D341Med (cell line): Measurements from ENCODE around the gene WWC1.
"Not testable (repeated sequence)": the region's sequence is repeated elsewhere in the genome, so short reads cannot be mapped to it uniquely, and the experiment has no call there.

Experiments used
- DNase-seq: peaks from one replicate; pipeline ENCODE4 v3.0.0; 2012; ENCODE audit warnings: low spot score

The WWC1 gene

DNA sequence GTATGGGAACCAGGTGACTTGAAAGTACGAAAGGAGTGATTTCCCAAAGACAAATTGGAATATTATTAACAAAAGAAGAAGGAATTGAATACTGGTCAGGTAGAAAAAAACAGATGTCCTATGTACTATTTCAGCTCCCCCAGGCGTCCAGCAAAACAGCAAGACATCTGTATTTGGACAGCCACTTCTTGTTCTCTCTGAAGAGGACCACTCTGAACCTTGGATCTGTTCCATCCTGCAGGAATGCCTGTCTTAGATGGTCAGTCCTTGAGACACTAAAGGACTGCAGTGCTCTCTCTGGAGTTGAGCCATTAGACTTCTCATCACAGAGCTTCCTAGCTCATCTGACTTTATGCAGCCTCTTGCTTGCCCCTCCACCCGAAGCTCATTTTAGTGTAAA is 120.4 kb downstream of the WWC1 start:
- DNase-seq = no peak

DNA sequence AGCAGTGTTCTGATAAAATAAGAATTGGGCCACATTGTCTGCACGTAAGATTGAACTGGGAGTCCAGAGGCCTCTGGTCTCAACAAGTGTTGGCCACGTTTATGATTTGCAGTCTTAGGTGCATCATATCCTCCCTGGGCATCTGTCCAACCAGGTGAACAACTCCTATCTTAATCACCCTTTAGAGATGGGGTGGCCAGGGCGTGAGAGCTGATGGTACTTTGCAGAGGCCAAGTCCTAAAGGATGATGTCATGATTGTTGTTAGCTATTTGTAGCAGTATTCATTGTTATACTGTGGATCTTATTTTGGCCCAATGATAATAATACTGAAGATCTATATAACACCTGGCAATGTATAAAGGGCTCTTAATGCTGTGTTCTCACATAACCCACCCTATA is 121.6 kb downstream of the WWC1 start:
- DNase-seq = no peak

DNA sequence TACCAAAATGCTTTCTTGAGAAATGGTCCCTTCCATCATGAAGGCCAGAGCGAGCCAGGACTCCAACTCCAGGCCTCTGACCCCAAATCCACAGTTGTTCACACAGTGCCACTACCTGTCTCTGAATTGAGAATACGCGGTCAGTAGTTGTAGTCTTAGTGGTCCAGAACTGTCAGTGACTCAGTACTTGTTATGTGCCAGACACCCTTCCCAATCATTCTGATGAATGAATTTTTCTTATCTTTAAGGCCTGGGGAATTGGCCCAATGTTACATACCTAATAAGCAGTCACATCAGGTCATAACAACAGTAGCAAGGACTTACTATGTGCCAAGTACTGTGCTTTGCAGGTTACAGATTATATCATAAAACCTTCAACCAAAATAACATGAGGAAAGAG is 122.2 kb downstream of the WWC1 start:
- no peak for DNase-seq

DNA sequence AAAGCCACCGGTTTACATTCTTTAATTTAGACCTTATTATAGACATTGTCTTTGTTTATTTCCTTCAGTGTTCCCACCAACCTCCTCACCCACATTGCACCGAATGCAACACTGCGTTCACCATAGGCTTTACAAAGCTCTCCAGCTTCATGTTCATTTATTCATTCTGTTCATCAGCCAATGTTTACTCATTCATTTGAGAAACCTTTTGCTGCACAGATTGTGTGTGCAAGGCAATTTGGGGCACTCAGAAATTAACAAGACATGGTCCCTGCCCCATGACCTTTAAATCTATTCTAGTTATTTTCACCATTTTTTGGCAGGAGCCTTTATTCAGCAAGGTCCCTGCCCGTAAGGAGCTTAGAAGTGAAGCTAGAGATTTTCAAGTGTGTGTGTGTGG is 124.0 kb downstream of the WWC1 start:
- no peak for DNase-seq

DNA sequence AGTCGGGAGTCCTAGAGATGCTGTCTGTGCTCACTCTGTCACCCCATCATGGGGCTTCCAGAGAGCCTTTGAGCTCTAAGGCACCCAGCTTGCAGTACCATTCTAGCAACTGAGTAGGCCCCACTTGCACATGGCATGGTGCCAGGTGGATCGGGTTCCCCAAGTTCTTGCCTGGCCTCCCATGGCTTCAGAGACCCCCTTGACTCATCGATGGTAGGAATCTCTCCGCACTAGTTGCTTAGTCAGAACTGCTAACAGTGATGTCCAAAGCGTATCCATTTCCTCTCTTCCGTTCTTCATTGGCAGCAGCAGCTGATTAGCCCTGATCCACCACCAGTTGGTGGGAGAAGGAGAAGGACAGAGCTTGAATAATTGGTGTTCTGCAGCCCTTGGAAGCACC is 124.5 kb downstream of the WWC1 start:
- DNase-seq = no peak

DNA sequence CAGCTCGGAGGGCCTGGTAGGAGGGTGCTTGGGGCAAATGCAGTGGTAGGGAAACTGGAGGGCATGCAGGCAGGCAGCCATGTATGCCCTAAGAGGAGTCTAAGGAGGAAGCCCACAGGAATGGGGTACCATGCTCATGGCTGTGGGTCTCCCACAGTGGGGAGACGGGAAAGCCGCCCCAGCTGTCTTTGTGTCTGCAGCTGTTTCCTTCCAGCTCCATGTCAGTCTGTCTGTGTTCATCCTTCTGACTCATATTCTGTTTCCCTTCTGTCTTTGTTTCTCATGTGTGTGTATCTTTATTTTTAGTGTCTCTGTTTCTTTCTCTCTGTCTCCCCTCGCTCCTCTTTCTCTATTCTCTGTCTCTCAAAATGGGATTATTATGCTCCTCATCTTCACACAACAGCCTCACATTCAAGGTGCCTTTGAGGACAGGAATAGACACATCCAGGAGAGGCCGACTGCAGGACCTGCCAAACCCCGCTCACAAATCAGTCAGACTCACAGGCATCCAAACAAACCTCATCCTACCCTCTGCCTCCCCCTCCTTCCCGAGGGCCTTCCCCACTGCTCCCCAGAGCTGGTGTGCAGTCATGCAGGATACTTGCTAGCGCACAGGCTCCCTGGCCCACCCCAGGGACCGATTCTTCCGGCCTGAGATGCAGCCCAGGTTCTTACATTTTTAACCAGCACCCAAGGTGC is 126.4 kb downstream of the WWC1 start:
- DNase-seq = no peak

DNA sequence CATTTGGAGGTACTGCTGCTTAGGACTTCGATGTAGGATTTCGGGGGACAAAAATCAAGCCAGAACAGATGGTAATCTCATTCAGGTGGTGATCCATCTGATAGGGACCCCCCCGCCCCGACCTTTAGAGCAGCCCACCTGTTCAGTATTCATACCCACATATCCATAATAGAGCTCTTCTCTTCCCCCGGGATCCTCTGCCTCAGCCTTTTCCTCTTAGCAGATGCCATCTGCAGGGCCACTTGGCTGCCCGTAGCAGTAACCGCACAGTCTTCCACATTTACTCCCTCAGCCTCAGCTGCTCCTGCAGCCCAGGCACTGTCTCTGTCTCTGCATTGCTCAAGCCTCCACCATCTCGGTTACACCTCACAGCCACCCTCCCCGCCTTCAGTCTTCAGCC is 129.0 kb downstream of the WWC1 start:
- DNase-seq = no peak

DNA sequence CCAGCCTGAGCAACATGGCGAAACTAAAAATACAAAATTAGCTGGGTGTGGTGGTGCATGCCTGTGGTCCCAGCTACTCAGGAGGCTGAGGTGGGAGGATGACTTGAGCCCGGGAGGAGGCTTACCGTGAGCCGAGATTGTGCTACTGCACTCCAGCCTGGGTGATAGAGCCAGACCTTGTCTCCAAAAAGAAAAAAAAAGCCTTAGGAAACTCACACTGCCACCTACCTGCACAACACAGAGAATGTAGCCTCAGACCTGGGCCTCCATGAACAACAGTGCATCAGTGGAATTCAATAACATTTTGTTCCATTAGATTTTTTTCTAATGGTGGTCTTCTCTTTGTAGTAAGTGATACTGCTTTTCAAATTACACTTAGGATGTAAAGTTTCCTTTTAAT is 131.0 kb downstream of the WWC1 start:
- no peak for DNase-seq

DNA sequence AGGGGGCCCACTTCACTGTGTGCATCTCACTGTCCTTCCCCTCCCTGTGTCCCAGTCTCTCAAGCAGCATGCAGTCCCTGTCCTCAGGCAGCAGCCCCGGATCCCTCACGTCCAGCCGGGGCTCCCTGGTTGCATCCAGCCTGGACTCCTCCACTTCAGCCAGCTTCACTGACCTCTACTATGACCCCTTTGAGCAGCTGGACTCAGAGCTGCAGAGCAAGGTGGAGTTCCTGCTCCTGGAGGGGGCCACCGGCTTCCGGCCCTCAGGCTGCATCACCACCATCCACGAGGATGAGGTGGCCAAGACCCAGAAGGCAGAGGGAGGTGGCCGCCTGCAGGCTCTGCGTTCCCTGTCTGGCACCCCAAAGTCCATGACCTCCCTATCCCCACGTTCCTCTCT is 132.0 kb downstream of the WWC1 start:
- DNase-seq = no peak

DNA sequence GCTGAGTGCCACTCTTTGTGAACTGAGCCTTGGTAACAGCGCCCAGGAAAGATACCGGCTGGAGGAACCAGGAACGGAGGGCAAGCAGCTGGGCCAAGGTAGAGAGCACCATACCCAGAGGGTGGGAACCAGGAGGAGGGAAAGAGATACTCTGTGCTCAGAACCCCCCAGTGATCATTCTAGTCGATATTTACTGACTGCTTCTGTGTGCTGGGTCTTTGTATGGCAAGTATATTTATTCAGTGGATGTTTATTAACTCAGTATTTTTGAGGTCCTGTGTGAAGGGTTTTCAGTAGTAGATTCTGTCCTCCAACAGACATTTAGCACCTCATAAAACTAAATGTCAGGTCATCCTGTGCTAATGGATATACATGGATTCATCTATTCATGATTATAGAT is 132.5 kb downstream of the WWC1 start:
- DNase-seq = no peak

DNA sequence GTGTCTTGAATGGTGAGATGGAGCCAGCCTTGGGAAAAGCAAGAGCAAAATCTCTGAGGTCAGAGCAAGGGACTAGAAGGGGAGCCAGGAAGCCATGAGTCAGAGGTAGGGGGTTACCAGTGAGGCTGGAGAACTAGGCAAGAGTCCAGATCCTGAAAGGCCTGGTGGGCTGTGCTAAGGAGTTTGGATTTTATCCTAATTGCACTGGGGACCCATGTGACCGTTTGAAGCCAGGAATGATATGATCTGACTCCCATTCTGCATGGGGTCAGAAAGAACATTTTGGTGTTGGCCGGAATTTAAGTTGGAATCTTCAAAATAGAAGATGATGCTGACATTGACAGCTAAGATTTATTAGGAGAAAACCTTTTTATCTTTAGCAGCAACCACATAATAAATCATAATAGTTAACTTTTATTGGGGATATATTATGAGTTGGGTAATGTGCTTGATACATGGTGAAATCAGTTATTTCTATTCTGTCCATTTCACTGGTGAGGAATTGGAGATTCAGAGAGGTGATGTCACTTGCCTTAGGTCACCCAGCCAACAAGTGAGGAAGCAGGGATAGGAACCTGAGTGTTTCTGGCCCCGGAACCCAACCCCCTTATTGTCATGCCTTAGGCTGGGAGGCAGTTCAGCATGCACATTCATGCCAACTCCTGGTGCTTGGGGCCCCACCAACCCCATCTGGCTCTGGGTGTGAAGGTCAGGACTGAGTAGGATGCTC is 133.3 kb downstream of the WWC1 start:
- DNase-seq = no peak

DNA sequence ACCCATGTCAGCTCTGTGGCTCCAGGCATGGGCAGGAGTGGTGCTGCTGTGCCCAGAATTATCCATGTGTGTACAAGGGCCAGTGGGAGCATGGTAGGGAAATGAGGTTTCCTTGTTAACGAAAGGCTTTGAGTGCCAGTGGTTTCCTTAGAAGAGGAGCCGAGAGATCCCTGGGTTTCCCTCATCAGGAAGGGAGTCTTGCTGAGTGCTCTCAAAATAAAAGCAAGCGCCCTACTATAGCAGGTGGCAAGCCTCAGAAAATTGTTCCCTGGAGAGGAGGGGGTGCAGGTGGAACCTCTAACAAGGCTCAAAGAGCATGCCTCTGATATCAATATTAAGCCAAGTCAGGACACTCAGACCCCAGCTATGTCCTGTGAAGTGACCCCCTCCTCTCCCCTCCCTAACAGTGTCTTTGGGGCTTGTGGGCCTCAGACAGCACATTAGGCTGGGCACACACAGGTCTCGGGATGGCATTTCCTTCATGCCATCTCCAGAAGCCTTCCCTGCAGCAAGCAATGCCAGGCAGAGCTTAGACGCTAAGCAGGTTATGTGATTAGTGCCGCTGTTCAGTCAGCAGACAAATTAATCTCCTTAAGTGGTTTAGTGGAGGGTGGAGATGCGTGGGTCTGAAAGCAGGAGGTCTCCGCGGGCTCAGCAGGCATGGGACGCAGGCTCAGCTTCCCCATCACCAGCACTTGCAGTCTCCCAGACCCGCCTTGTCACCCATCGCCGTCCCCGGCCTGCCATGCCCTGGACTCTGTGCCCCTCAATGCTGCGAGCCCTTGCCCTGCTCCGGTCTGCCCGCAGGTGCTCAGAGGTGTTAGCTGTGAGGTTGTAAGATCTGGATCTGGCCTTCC is 134.8 kb downstream of the WWC1 start:
- DNase-seq = peak; percentile 87

DNA sequence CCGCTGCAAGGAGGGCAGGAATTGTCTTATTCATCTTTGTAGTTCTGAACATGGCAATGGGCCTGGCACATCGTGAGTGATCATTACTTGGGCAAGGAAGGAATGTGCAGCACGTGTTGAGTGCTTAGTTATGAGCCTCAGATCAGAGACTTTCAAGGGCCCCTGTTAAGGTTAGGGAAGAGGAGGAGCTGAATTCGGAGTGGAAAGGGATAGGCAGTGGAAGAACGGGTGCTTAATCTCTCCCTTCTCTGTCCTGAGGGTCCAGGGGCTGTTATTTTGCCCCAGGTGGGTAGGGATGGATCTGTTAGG is 135.4 kb downstream of the WWC1 start:
- no peak for DNase-seq

DNA sequence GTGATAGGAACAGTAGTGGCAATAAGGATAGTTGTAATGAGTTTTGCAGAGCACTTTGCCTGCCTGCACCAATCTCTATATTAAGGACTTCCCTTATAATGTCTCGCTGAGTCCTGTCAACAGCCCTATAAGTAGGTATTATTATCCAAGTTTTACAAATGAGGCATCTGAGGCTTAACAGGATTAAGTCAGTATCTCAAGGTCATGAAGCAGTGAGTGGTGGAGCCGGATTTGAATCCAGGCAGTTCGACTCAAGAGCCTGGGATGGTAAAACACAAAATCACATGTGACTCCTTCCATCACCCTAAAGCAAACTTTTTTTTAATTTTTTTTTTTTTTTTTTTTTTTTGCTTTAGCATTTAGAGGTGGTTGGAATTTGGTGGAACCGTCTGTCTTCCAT is 135.8 kb downstream of the WWC1 start:
- DNase-seq = no peak

DNA sequence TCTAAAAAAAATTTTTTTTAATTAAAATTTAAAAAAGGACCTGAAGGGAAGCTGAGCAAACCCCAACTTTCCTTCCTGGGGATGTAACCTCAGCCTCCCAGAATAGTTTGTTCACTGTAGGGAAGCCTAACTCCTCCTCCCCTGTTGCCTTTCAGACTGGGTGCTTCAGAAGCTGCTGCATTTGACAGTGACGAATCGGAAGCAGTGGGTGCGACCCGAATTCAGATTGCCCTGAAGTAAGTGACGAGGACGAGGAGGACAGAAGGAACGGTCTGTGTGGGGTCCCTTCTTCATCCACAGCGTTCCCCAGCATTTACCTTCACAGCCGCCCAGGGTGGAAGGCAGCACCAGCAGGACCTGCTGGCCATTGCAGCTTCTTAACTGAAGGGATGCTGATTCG is 137.1 kb downstream of the WWC1 start:
- DNase-seq = no peak

DNA sequence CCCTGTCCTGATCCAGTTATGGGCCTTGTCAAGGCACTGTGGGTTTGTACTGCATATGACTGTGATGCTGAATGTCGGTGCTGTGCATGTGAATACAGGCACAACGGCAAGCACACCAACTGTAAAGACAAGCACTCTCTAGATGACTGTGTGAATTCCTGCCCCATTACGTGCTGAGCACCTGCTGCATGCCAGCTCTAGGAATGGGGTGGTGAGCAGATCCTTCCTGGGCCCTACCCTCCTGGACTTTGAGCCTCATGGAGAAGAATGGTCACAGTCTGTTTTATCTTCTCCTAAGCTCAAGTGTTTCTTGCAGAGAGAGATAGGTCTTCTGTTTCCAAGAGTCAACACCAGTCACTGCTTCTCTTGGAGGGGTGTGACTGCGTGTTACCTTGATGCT is 138.9 kb downstream of the WWC1 start:
- no peak for DNase-seq

DNA sequence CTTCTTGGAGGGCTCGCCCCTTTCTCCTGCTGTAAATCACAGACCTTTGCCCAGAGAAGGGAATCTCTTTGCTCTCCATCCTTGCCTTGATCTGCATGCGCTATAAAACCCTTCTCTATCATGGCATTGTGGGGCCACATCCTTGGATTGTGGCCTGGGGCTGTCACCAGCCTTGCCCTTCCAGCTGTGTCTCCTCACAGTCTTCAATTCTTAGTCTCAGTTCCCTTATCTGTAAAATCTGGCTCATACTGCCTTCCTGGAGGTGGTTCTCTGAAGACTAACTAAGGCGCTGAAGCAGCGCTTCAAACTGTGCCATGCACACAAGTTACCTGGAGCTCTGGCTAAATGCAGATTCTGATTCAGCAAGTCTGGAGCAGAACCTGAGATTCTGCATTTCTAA is 141.5 kb downstream of the WWC1 start:
- DNase-seq = no peak

DNA sequence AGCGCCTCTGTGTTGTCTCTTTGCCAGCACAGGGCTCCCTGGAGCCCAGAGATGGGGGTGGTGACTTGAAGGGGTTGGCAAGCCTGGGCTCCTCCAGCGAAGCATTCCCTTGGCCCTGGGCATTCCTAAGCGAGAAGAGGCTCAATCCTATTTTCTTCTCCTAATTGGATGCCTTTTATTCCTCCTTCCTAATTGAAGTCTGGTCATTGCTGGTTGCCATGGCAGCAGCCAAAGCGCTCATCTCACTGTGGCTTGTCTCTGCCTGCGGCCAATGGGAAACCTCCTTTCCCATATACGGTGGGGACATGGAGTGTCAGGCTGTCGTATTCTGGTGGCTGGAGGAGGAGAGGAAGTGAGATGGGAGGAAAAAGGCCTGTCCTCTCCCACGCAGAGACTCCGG is 142.6 kb downstream of the WWC1 start:
- DNase-seq = peak; percentile 54

DNA sequence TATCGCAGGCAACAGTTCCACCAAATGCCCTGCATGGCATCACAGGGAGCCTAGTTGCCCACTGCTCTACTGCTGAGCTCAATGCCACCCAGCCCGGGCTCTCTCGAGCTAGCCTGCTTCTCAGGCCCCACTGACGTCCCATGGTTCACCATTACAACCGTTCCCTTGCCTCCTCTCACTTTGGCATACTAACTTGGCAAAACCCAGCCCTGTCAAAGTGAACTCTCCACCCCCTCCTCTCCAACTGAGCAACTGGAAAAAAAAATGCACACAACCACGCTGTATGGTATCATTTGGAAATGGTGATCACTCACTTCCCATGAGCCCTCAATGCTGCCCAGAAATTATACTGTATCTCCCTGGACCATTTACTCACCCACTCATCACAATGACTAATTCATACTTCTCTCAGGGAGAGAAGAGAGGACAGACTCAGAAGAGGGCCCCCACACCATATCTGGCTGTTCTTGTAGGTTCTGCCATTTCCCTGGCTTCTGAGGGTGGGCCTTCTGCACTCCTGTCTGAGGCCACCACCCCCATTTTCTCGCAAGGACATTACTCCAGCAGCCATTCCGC is 143.4 kb downstream of the WWC1 start:
- no peak for DNase-seq

DNA sequence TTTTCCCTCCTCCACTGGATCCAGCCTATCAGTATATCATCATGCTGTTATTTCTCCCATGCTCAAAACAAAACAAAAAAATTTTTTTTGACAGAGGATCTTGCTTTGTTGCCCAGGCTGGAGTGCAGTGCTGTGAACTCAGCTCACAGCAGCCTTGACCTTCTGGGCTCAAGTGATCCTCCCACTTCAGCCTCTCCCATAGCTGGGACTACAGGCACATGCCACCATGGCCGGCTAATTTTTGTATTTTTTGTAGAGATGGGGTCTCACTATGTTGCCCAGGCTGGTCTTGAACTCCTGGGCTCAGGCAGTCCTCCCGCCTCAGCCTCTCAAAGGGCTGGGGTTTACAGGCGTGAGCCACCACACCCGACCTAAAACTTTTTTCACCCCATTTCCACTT is 143.9 kb downstream of the WWC1 start:
- not testable (repeated sequence) for DNase-seq

DNA sequence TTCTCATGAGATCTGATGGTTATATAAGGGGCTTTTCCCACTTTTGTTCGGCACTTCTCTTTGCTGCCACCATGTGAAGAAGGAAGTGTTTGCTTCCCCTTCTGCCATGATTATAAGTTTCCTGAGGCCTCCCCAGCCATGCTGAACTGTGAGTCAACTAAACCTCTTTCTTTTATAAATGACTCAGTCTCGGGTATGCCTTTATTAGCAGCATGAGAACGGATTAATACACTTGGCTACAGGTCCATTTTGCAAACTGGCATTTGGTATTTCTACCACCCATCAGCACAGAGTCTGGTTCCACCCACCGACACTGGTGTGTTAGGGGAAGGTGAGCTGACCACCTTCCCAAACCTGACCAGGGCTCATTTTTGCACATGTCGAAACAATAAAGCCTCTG is 146.9 kb downstream of the WWC1 start:
- DNase-seq = no peak

DNA sequence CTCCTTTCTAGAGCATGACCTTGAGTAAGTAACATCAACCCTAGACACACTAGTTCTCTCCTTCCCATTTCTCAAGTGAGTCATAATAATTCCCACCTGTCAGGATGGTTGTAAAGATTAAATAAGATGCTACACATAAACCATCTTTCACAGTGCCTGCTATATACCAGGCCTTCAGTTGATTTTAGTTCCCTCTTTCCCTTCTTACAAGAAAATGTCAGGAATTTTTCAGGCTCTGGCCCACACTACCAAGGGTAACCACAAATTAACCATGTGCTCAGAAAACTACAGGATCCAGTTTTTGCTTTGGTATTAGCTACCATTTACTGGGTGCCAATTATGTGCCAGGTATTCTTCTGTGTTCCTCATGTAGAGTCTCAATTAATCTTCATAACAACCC is 152.1 kb downstream of the WWC1 start:
- no peak for DNase-seq
